HG02852 (cell line): ENCODE data around the gene PPFIBP1.
"Not testable (repeated sequence)": the region's sequence is repeated elsewhere in the genome, so short reads cannot be mapped to it uniquely, and the experiment has no call there.

Experiments
- ATAC-seq: cut with Tn5 transposase; IDR thresholded peaks from one replicate; pipeline ENCODE4 v1.9.1; 2021; ENCODE audit warnings: mild to moderate bottlenecking, moderate library complexity; ENCODE audit not compliant: unreplicated experiment

The PPFIBP1 gene

DNA sequence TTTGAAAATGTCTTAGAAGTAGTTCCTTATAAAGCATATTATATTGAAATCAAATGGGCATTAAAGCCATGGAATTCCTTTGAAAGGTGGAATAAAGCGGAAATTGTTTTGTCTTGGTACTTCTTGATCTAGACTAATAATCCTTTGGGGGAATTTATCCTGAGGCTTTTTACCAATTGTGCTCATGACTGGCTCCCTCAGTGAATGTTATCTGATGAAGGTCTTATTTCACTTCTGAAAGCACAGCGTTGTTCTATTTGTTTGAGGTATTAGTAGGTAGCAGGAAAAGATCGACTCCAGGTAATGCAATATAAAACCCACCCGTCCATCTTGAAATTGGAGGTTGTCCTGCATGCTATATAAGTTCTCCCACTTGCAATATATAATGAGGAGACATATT, 64.8 kb downstream of the PPFIBP1 start:
- ATAC-seq = no peak

DNA sequence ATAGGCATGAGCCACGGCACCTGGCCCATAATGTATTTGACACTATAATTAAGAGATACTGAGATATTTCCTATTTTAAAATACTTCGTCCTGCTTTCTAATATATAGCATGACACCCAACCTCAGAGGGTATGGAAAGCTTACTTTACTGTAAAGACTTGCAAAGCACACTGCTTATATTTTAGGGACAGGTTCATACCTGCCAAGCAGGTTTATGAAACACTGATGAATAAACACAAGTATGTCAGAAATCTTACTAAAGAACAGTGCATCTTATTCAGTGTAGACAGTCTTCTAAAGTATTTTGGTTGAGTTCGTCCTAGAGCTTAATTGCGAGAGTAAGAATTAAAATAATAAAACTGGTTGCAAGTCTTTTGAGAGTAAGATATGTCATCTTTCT, 65.4 kb downstream of the PPFIBP1 start:
- no peak for ATAC-seq

DNA sequence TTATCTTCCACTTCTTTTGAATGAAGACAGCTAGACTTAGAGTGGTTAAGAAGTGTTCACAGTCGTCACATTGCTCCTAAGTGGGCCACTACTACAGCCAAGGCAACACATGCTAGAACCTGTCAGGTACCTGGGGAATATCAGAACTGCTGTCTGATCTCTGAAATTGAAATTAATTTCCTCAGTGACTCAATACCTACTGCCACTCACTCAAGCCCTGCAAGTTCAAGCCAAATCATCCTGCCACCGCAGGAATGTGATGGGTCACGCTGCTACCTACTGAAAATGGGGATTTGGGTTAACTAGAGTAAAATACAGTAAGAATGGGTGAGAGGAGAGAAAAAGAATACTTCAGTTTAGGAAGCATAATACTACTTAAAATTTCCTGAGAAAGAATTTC, 67.7 kb downstream of the PPFIBP1 start:
- not testable (repeated sequence) for ATAC-seq

DNA sequence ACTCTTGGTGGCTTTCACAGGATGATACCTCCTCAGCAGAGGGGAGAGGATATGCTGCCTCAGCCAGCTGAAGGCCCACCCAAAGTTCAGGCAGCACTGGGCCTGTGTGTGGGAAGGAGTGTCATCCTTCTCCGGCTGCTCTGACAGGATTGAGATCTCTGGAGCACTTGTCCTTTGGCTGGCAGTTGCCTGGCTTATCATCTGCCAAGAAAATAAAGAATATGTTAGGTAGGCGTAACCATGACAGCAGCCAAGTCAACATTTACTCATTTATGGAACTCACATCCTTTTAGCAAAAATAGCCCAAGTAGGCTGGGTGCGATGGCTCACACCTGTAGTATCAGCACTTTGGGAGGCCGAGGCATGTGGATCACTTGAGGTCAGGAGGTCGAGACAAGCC, 68.5 kb downstream of the PPFIBP1 start:
- ATAC-seq = no peak

DNA sequence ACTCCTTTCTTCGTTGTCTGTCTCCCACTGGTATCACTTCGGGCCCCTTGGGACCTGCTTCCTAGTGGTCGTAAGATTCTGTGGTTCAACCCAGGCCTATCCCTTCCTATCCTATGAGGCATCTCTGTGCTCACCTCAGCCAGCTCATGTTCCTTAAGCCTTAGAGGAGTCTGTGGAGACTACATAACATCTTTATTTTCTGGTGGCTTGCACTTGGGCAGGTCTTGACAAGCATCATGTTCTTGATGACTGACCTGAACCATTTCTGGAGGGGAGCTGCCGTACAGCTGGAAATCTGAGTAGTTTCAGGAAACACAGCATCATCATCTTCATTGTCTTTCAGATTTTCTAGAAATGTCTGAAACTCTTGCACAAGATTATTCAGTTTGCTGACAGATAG, 69.3 kb downstream of the PPFIBP1 start:
- no peak for ATAC-seq

DNA sequence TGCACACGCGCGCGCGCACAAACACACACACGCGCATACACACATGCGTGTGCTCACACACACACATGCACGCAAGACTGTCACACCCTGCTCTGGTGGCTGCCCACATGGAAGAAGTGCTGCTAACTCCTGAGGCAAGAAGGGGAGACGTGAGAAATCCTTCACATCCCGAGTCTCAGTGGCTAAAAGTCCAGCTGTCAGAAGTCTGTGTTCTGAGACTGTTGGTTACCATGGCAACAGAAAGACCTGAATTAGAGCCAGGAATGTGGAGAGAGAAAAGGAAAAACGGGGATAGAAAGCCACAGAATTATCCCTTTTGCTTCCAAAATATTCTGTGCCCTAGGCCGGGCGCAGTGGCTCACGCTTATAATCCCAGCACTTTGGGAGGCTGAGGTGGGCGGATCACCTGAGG, 71.2 kb downstream of the PPFIBP1 start:
- ATAC-seq = no peak

DNA sequence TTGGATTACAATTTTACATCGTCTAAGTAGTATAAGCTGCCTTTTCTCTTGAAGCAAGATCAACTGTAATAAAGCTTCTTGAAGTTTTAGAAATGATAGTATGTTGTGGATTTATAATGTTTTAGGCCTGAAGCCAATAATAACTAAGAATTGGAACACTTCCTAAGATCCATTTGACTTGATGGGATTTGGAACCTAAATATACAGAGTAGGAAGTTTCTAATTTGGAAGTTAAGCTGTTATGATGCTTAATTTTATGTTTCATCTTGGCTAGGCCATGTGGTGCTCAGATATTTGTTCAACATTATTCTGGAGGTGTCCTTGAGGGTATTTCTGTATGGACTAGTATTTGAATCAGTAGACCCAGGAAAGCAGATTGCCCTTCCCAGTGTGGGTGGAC, 74.9 kb downstream of the PPFIBP1 start:
- ATAC-seq = not testable (repeated sequence)

DNA sequence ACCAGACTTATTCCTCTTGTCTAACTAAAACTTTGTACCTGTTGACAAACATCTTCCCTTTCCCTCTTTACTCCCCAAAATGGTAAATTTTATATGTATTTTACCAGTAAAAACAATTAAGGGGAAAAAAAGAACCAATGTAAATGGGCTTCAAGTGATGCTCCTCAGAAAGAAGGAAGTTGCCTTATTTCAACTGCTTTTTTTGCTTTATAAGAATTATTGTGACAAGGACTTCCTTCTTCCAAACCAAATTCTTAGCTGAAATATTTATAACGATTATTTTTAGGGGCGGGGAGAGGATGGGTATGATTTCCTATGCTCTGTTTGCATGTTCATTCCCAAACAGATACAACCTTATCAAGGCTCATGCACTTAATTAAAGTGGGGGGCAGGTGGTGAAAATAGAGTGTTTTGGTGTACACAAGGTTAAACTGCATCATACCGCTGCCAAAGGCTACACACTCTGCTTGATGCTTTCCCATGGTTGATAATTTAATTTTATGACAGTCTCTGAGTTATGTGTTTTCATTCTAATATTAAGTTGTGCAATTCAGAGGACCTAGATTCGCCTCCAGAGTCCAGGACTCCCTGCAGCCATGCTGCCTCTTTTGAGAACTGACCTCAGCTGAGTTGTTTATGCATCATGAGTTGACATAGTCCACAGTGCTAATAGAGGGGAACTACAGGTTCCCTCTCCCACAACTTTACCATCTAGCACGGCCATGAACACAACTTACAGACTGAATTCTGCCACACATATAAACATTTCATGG, 77.2 kb downstream of the PPFIBP1 start:
- not testable (repeated sequence) for ATAC-seq

DNA sequence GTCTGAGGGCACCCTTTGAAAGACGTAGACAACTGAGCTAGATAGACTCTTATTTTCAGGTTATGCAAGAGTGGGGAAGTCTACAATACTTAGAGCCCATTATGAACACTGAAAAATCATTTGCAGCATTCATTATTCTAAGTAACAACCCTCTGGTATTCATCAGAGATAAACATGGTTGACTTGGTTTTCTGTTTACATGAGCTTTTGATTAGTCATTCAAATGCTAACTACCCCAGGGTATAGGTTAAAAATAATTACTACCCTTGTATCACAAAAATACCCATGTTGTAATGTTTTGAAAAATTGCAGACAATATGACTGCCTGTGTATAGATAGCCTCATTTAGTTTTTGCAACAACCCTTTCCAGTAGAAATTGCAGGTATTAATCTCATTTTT, 78.5 kb downstream of the PPFIBP1 start:
- ATAC-seq = no peak

DNA sequence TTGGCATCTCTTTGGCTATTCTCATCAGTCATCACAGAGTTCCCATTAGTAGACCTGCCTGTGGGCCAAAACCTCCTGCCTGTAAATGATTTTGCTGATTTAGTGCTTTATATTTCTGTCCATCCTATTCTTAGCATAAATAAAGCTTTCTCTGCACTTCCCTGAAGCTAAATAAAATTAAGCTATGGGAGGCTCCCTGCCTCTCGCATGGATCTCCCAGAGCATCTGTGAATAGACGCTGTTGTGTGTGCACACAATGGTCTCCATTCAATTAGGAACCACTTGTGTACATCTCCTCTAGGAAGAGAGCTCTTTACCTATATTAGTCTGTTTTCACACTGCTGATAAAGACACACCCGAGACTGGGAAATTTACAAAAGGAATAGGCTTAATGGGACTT, 80.4 kb downstream of the PPFIBP1 start:
- no peak for ATAC-seq

DNA sequence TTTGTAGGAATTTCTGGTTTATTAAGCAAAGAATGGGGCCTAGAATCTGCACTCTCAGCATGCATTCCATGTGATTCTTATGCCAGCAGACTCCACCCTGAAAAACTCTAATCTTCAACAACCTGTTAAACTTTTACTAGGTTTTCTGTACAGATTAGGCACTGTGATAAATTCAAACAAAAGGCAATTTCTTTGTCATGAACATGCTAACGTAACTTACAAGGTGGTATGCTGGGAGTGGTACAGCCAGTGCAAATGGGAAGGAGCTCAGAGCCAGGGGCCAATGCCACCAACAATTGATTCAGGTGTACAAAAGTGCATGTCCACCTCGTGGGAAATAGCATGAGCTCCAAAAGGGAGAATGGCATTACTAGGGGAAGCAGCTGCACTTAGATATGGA, 83.0 kb downstream of the PPFIBP1 start:
- ATAC-seq = no peak

DNA sequence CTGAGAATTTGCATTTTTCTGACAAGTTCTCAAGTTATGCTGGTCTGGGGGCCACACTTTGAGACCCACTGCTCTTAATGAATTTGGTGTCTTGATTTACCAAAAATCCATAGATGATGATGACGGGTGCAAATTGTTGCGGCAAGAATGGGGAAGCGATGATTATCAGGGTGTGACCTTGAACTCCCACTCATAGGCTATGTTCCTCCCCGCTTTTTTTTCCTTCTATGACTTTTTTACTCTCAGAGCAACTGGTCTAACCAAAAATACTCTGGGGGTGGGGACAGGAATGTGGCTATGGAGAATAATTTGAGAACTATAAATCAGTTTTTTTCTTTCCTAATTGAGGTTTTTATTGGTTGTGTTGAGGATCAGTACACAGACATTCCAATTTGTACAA, 83.6 kb downstream of the PPFIBP1 start:
- ATAC-seq = no peak

DNA sequence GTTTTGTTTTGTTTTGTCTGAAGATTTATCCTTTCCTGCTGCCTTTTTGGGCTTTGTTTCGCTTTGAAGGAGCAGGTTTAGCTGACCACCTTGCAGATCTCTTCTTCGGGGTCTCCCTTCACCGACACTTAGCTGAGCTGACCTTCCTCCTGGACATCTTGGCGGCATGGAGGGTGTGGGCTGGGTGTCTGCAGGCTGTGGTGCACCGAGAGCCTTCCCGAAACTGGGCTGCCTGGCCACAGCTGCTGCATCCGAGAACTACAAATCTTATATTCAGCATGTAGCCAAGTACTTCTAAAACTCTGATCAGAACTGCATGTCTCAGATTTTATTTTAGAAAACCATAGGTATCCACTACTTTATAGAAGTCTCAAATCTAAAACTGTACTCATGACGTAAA, 84.9 kb downstream of the PPFIBP1 start:
- no peak for ATAC-seq

DNA sequence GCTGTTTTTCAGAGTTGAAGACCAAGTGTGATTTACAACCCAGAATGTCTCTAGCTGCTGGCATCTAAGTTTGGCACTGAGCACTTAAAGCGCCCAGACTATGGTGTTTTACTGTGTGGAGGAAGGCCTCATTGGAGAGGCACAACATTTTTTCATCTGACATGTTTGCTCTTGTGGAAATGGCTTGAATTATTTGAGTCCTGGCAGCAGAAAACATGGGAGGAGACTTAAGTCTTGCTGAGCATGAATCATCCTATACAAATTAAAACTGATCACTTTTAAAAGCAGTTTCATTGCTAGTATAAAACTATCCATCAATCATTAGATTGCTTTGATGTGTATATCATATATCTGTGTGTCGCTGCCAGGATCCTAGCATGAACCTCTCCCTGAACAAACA, 86.4 kb downstream of the PPFIBP1 start:
- no peak for ATAC-seq

DNA sequence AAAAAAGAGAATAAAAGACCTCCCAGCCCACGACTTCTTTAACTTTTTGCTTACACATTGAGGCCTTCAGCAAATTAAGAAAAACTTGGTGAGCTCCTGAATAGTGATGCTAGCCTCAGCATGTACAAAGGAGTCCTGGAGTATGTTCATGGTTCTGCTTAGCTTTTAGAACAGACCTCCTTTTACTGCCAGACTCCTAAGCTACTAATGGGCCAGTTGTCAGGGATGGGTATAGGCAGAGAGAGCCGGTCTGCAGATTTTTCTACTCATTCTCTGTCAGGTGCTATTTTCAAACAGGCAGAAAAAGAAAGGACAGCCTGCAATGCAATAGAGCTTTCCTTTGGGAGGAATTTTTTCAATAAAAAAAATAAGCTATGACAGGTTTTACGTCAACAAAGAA, 90.4 kb downstream of the PPFIBP1 start:
- no peak for ATAC-seq

DNA sequence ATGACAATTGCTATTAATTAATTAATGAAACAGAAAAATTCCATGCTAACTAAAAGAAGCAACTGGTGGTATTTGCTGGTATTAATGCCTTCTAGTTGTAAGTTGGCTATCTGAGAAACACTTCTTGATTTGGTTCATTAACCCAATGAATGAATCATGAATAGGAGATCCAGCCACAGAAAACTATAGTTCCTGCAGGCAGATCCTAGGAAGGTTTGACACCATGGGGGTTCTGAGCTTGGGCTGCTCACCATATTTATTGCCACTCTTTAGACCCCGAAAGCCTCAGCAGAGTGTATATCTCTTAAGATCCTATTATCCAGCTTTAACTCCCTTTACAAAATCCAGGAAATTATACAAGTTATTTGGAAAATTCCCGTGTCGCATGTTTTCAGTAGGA, 90.9 kb downstream of the PPFIBP1 start:
- no peak for ATAC-seq

DNA sequence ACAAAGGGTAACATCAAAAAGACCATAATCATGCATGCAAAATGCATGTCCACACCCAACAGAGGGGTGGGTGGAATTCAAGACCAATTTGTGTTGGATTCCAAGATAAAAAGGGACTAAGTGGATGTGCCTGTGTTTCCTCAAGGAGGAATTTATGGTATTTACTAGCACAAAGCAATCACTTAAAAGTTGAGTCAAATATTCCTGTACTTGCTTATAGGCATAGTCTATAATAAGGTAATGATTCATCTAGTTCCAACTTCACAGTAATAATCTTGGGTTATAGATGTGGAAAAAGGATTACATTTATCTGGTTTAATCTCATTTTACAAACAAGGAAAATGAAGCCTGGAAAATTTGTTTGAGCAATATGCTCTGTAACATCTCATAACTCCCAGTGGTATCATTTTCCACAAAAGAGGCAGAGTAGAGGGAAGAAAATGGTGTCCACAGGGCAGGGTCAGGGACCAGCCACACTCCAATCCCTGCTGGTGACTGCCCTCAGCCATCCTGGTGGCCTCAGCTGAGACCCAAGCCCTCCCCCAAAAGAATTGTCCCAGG, 91.4 kb downstream of the PPFIBP1 start:
- no peak for ATAC-seq

DNA sequence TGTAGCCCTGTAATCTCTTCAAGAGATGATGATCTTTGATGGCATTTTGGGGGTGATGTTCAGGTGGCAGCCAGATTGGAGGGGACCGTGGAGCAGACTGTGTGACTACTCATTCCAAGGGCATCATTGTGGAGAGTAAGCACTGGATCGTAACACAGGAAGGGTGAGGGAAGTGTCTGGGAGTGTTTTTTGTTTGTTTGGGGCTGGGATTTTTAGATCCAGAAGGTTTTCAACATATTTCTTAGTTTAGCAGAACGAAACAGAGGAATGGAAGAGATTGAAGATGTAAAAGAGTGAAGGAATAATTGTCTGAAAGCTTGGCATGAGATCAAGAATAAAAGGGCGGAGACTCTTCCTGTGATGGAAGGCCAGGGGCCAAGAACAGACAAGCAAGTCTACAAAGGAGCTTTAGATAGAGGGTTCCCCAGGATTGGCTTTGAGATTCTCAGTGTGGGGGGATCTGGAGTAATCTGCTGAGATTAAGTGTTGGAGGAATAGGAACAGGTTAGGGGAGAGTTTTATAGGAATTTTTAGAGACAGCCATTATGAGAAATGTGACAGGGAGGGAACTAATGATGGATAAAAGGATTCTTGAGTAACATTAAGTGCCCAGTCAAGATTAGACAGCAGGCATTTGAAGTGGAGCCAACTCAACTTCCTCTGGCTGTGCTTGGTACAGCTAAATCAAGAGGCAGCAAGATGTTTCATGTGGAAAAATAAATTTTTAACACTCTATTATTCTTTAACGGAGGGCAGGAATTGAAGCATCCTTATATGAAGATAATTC, 92.5 kb downstream of the PPFIBP1 start:
- no peak for ATAC-seq

DNA sequence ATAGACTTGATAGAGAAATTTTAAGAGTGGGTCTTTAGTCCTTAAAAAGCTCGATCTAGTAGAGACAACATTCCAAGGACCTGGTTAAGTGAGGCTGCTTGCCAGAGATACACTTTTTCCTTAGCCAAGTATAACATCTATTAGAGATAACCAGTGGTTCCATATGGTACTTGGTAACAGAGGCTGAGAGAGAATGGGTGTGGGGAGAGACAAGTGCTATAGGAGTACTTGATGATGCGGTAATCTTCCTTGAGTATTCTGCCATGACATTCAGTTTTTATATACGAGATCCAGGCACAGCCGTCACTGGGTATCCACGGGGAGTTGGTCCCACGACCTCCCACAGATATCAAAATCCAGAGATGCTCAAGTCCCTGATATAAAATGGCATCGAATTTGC, 94.8 kb downstream of the PPFIBP1 start:
- no peak for ATAC-seq

DNA sequence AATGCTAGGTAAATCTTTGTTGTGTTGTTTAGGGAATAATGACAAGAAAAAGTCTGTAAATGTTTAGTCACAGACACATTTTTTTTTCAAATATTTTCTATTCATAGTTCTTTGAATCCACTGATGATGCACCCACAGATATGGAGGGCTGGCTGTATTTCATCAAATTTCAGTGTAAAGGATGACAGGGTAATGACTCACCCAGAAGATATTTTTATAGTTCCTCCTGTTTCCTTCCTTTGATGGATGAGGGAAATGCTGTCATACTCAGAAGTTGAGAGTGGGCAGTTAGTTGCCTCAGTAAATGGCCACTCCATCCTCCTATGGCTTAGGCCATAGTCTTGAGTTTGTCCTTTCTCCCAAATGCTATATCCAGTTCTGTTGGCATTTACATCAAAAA, 95.3 kb downstream of the PPFIBP1 start:
- no peak for ATAC-seq

DNA sequence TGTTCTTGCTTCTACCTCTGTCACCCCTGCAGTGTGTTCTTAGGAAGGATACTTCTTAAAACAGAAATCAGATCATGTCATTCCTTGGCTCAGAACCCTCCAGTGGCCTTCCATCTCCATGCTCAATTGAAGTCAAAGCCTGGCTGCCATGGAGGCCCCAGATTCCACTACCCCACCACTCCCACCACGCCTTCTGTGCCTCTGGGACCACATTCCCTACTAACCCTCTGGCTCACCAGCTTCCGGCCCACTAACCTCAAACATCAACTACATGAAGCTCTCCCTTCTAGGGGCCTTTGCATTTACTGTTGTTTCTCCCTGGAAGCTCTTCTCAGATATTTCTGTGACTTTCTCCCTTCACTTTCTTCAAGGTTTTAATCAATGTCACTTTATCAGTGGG, 96.1 kb downstream of the PPFIBP1 start:
- ATAC-seq = no peak
